Skeletal muscle satellite cell (primary cell): Measurements from ENCODE around the gene IL36A.

Experiments used
- H3K27me3 ChIP-seq: 2 replicates; pipeline ENCODE4 v1.7.0; 2013; ENCODE audit warnings: low read length; ENCODE audit not compliant: control insufficient read depth, insufficient read depth
- H3K36me3 ChIP-seq: 2 replicates; pipeline ENCODE4 v1.7.0; 2013; ENCODE audit warnings: mild to moderate bottlenecking, control low read depth, low read length; ENCODE audit not compliant: insufficient read depth
- H3K4me1 ChIP-seq: 2 replicates; pipeline ENCODE4 v1.7.0; 2013; ENCODE audit warnings: low read length; ENCODE audit not compliant: control insufficient read depth, insufficient read depth
- H3K4me2 ChIP-seq: 2 replicates; pipeline ENCODE4 v1.7.0; 2013; ENCODE audit warnings: mild to moderate bottlenecking, low read length
- H3K4me3 ChIP-seq: 2 replicates; pipeline ENCODE4 v1.7.0; 2013; ENCODE audit warnings: low read length
- H3K9ac ChIP-seq: 2 replicates; pipeline ENCODE4 v1.7.0; 2013; ENCODE audit warnings: mild to moderate bottlenecking, low read depth, low read length, moderate library complexity
- H3K9me3 ChIP-seq: replicated peaks from 2 replicates; pipeline ENCODE4 v1.7.0; 2013; ENCODE audit warnings: mild to moderate bottlenecking, control low read depth, low read length

IL36A gene

DNA sequence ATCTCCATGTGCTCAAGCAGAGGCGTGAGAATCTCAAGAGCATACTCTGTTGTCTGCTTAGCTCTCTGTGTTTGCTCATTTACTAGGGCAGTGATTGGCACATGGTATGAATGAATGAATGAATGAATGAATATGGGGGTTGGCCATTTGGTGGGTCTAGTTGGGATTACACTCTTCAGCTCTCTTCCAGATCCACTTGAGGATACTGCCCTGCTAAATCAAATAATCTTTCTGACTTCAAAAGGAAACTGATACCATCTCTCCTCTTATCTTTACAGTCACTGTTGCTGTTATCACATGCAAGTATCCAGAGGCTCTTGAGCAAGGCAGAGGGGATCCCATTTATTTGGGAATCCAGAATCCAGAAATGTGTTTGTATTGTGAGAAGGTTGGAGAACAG is 25.5 kb upstream of the IL36A start:
- Histone ChIP-seq H3K9me3 (no peaks in the 10 kb centered on the region), H3K4me3 (no peak overlapping the region), H3K4me1 (no peaks in the 10 kb centered on the region), H3K9ac (no peak overlapping the region), H3K36me3 (no peaks in the 10 kb centered on the region), H3K4me2 (no peak overlapping the region), H3K27me3 (peaks cover 52% of the 10 kb centered on the region)

DNA sequence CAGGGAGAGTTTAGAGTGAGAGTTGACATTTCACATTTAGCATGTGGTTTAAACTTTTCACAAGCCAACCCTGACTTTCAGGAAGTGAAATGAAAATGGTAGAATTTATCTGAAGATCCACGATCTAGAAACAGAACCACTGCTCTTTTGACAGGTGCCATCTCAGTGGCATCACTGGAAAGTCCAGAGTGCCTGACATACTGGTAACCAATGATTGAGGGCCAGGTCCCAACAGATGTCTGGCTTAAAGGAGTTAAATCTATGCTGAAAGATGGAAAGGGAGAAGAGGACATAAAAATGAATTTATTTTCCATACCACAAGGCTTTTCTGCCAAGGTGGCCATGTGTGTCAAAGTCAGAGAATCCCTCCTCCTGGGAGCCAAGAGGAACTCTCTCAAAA is 24.7 kb upstream of the IL36A start:
- Histone ChIP-seq H3K36me3 (no peaks in the 10 kb centered on the region), H3K4me1 (no peaks in the 10 kb centered on the region), H3K9ac (no peak overlapping the region), H3K9me3 (no peaks in the 10 kb centered on the region), H3K27me3 (peaks cover 54% of the 10 kb centered on the region), H3K4me3 (no peak overlapping the region), H3K4me2 (no peak overlapping the region)

DNA sequence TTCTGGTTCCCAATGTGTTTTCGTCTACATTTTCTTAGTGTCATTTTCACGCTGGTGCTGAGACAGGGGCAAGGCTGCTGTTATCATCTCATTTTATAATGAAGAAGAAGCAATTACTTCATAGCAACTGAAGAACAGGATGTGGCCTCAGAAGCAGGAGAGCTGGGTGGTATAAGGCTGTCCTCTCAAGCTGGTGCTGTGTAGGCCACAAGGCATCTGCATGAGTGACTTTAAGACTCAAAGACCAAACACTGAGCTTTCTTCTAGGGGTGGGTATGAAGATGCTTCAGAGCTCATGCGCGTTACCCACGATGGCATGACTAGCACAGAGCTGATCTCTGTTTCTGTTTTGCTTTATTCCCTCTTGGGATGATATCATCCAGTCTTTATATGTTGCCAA is 20.2 kb upstream of the IL36A start:
- H3K4me2 ChIP-seq, result no peak overlapping the region
- peaks cover 35% of the 10 kb centered on the region for H3K27me3 ChIP-seq
- H3K9ac ChIP-seq, result no peak overlapping the region
- H3K4me1 ChIP-seq, result no peaks in the 10 kb centered on the region
- no peaks in the 10 kb centered on the region for H3K36me3 ChIP-seq
- peaks cover 6% of the 10 kb centered on the region for H3K9me3 ChIP-seq
- H3K4me3 ChIP-seq, result no peak overlapping the region

DNA sequence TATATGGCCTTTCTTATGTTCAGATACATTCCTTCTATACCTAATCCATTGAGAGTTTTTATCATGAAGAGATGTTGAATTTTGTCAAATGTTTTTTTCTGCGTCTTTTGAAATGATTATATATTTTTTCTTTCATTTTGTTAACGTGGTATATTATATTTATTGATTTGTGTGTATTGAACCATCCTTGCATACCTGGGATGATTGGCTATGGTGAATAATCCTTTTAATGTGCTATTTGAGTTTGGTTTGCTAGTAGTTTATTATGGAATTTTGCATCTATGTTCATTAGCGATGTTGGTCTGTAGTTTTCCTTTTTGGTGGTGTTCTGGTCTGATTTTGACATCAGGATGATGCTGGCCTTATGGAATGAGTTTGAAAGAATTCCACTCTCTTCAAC is 15.6 kb upstream of the IL36A start:
- no peak overlapping the region for H3K4me2 ChIP-seq
- no peaks in the 10 kb centered on the region for H3K36me3 ChIP-seq
- H3K4me1 ChIP-seq, result no peaks in the 10 kb centered on the region
- H3K27me3 ChIP-seq, result peaks cover 4% of the 10 kb centered on the region
- H3K9ac ChIP-seq, result no peak overlapping the region
- H3K4me3 ChIP-seq, result no peak overlapping the region
- peaks cover 6% of the 10 kb centered on the region for H3K9me3 ChIP-seq

DNA sequence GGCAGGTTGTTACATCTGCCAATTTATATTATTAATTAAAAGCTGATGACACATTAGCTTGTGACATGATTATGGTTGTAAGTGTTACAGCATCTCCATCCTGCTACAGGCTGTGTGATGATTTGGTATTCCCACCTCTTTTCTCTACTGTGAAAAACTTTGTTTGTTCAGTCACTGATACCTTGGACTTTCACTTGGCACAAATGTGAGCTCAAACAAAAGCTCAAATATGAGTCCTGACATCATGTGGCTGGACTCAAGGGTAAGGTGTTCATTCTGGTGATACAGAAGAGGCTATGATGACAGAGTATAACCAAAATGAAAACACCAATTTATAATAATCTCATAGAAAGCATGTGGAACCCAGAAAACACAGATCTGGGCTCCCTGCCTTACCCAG is 11.4 kb upstream of the IL36A start:
- Histone ChIP-seq H3K4me2 (no peak overlapping the region), H3K36me3 (no peaks in the 10 kb centered on the region), H3K4me1 (no peaks in the 10 kb centered on the region), H3K27me3 (no peaks in the 10 kb centered on the region), H3K9ac (no peak overlapping the region), H3K4me3 (no peak overlapping the region), H3K9me3 (peaks cover 6% of the 10 kb centered on the region)

DNA sequence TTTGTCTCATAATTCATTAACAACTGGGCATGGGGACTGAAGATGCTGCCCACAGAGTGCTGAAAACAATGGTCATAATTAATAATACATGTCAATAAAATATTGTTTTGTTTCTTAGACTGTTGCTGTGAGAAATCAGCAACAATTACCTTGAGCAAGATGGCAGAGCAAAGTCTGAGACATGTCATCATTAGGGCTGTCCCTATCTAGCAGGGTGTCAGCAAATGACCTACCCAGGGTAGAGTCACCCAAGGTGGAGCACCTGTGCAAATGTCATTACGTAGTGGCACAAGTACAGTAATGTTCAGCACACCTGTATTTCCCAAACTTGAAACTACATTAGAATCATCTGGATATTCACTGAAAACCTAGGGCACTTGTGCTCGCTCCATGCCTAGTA is 10.6 kb upstream of the IL36A start:
- no peaks in the 10 kb centered on the region for H3K4me1 ChIP-seq
- no peak overlapping the region for H3K4me3 ChIP-seq
- H3K9me3 ChIP-seq, result peaks cover 2% of the 10 kb centered on the region
- no peaks in the 10 kb centered on the region for H3K27me3 ChIP-seq
- no peak overlapping the region for H3K9ac ChIP-seq
- H3K36me3 ChIP-seq, result no peaks in the 10 kb centered on the region
- no peak overlapping the region for H3K4me2 ChIP-seq

DNA sequence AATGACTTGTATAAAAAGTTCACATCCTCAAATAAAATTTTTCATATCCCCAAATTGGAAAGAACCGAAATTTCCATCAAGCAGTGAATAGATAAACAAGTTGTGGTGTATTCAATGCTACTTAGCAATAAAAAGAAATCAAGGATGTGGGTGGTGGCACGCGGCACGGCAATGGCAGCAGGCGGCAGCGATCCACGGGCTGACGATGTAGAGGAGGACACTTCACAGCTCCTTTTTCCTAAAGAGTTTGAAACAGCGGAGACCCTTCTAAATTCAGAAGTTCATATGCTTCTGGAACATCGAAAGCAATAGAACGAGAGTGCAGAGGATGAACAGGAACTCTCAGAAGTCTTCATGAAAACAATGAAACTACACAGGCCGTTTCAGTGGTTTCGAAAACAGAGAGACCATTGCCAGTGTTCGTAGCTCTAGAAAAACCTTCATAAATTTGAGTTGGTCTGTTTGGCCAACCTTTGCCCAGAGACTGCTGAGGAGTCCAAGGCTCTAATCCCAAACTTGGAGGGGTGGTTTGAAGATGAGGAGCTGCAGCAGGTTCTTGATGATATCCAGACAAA is 9.8 kb upstream of the IL36A start:
- no peaks in the 10 kb centered on the region for H3K9me3 ChIP-seq

DNA sequence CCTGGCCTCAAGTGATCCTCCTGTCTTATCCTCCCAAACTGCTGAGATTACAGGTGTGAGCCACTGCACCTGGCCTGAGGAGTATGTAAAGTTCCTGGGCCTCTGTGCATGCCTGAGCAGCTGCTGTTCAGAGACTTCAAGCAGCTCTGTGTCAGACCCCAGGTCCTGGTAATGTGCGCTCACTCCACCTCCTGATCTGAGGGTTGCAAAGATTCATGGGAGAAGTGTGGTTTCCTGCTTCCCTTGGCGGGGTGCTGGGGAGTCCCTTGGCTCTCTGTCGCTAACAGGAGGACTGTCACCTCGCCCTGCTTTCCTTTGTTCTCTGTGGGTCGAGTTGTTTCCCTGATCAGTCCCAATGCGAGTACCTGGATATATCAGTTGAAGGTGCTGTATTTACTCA is 8.6 kb upstream of the IL36A start:
- Histone ChIP-seq H3K4me2 (no peak overlapping the region), H3K4me3 (no peak overlapping the region)

More for the DNA sequence above, 9.8 kb upstream of the IL36A start:
- no peaks in the 10 kb centered on the region for H3K36me3 ChIP-seq
- no peak overlapping the region for H3K9ac ChIP-seq
- H3K4me1 ChIP-seq, result no peaks in the 10 kb centered on the region
- H3K4me3 ChIP-seq, result no peak overlapping the region
- H3K27me3 ChIP-seq, result no peaks in the 10 kb centered on the region
- H3K4me2 ChIP-seq, result no peak overlapping the region

DNA sequence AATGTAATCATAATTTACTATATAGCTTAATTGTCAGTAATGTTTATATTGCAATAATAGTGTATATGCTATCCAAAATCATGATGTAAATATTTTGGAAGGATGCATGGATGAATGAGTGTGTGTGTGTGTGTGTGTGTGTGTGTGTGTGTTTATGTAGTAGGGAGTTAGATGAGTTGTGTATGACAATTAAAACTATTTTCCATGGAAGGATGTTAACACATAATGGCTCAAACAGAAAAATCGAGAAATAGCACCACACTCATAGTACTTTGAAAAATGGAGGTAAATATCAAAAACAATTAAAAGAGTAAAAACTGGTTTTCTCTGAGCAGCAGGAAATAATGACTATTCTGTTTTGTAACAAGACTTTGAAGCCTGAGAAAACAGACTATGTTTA is 8.1 kb upstream of the IL36A start:
- H3K9ac ChIP-seq, result no peak overlapping the region
- no peaks in the 10 kb centered on the region for H3K27me3 ChIP-seq
- no peaks in the 10 kb centered on the region for H3K36me3 ChIP-seq
- no peaks in the 10 kb centered on the region for H3K9me3 ChIP-seq
- H3K4me3 ChIP-seq, result no peak overlapping the region
- H3K4me2 ChIP-seq, result no peak overlapping the region
- no peaks in the 10 kb centered on the region for H3K4me1 ChIP-seq

More for the DNA sequence above, 8.6 kb upstream of the IL36A start:
- Histone ChIP-seq H3K27me3 (no peaks in the 10 kb centered on the region), H3K4me1 (no peaks in the 10 kb centered on the region), H3K9ac (no peak overlapping the region), H3K36me3 (no peaks in the 10 kb centered on the region), H3K9me3 (no peaks in the 10 kb centered on the region)

DNA sequence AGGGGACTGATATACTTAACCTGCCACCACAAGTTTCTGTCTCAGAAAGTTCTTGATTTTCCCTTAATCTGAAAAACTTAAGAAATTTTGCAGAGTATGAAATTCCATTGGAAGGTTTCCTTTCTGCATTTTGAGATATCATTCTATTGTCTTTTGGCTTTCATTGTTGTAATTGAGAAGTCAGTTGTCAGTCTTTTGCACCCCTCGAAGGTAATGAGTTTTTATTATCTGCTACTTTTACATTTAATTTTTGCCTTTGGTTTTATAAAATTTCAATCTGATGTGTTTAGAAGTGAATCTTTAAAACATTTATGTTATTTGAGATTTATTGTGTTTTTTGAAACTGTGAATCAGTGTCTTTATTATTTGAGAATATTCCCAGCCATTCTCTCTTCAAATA is 4.8 kb upstream of the IL36A start:
- H3K4me3 ChIP-seq, result no peak overlapping the region
- no peak overlapping the region for H3K9ac ChIP-seq
- H3K4me2 ChIP-seq, result no peak overlapping the region
- H3K27me3 ChIP-seq, result no peaks in the 10 kb centered on the region
- no peaks in the 10 kb centered on the region for H3K36me3 ChIP-seq
- H3K9me3 ChIP-seq, result no peaks in the 10 kb centered on the region
- H3K4me1 ChIP-seq, result no peaks in the 10 kb centered on the region

DNA sequence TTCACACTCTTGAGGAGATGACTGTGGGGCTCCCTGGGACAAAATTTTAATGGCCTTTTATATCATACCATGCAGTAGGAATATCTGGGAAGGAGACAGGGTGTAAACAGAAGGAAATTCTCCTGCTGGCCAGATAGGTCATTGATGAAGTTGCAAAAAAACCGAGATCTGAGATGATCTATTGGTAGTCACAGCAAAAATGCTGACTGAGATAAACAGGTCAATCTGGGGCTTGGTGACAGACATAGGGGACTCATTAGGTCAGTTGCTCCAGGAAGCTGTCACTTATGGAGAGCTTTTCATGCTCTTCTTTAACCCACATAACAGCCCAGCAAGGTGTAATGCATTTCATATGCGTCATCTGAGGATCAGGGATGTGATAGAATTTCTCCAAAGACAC is 2.6 kb upstream of the IL36A start:
- Histone ChIP-seq H3K9ac (no peak overlapping the region), H3K36me3 (no peaks in the 10 kb centered on the region), H3K9me3 (no peaks in the 10 kb centered on the region), H3K4me1 (no peaks in the 10 kb centered on the region), H3K4me2 (no peak overlapping the region), H3K27me3 (peaks cover 4% of the 10 kb centered on the region), H3K4me3 (no peak overlapping the region)

DNA sequence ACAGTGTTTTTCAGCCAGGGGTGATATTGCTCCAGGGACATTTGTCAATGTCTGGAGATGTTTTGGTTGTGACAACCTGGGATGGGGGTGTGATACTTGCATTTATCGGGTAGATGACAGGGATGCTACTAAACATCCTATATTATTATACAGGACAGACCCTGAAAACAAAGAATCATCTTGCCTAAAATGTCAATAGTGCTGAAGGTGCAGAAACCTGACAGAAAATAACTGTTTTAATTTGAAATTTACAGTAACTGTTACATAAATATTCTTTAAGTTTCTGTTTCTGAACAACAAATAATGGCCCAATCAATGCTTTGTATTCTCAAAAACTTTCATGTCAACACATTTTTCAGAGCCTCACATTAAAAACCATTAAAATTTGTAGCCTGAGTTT is 2.0 kb downstream of the IL36A start:
- Histone ChIP-seq H3K27me3 (peaks cover 13% of the 10 kb centered on the region), H3K9me3 (no peaks in the 10 kb centered on the region), H3K36me3 (no peaks in the 10 kb centered on the region), H3K9ac (no peak overlapping the region), H3K4me2 (no peak overlapping the region), H3K4me3 (no peak overlapping the region), H3K4me1 (no peaks in the 10 kb centered on the region)
